GM18868 (cell line): ENCODE results near the gene IGSF22.
"Not testable (repeated sequence)": the region's sequence is repeated elsewhere in the genome, so short reads cannot be mapped to it uniquely, and the experiment has no call there.

Experiments
- ATAC-seq: cut with Tn5 transposase; IDR thresholded peaks from one replicate; pipeline ENCODE4 v1.9.1; 2021; ENCODE audit warnings: mild to moderate bottlenecking, moderate library complexity; ENCODE audit not compliant: unreplicated experiment

IGSF22 gene

DNA sequence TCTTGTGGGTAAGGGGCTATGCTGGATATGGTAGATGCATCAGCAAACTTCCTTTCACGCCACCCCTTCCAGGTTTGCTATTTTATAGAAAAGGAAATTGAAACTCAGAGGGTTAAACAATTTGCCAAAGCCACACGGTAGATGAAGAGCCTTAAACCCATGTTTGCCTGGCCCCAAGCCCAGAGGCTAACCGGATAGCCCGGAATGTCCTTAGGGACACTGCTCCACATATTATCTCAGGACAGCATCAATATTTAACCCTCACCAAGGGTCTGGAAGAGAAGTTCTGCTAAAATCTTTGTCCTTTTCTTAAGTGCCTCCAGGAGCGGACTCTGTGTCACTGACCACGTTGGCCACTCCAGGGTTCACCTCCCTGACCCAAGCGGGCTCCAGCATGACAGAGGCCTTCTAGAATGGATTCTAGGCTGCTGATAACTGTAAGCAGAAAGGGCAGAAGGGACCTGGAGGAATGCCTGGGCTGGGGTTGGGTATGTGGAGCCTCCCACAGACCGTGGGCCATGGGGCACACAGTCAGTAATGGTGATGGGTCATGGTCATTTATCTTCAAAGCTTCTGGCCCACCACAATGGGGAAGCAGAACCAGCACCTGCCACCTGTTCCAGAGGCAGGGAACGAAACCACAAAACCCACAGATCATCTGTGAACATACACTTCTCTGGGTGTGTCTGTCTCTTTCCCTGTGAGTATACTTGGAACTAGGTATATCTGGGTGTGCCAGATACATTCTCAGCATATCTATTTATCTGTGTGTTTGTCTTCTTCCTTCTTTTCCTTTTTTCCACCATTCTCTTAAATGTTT, 32.8 kb downstream of the IGSF22 start:
- no peak for ATAC-seq

DNA sequence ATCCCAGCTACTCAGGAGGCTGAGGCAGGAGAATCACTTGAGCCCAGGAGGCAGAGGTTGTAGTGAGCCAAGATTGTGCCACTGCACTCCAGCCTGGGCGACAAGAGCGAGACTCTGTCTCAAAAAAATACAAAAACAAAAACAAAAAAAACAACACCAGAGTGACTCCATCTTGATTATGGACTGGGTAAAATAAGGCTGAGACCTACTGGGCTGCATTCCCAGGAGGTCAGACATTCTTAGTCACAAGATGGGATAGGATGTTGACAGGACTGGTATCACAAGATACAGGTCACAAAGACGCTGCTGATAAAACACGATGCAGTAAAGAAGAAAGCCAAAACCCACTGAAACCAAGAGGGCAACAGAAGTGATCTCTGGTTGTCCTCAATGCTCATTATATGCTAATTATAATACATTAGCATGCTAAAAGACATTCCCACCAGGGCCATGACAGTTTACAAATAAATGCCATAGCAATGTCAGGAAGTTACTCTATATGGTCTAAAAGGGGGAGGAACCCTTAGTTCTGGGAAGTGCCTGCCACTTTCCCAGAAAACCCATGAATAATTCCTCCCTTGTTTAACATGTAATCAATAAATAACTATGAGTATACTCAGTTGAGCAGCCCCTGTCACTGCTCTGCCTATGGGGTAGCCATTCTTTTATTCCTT, 34.4 kb downstream of the IGSF22 start:
- ATAC-seq = not testable (repeated sequence)

- ATAC-seq = no peak
Observed at GRCh38 chr11:18684267-18684666, 41.7 kb downstream of the IGSF22 start.

- ATAC-seq = no peak
Observed at GRCh38 chr11:18682466-18682865, 43.5 kb downstream of the IGSF22 start.

DNA sequence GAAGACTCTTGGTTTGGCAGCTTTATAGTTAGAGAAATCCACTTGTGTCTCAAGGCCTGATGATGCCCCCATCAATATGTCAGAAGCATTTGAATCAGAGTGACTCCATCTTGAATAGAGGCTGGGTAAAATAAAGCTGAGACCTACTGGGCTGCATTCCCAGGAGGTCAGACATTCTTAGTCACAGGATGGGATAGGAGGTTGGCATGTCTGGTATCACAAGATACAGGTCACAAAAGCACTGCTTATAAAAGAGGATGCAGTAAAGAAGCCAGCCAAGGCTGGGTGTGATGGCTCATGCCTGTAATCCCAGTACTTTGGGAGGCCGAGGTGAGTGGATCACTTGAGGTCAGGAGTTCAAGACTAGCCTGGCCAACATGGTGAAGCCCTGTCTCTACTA, 44.0 kb downstream of the IGSF22 start:
- ATAC-seq = not testable (repeated sequence)

DNA sequence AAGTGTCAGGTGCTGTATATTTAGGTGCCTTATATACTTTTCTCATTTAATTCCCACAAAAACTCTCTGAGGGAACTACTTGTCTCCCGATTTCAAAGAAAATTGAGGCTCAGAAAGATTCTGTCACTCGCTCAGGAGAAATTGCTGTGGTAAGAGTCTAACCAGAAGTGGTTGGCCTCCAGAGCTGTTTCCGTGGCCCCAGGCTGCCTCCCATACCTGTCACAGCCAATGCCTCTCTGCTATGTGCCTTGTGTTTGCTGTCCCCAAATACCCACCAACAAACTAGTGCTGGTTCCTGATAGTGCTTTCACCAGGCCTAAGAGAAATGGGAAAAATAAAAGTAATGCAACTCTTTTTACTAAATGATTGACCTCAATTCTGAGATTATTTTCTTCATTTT, 48.4 kb downstream of the IGSF22 start:
- no peak for ATAC-seq

DNA sequence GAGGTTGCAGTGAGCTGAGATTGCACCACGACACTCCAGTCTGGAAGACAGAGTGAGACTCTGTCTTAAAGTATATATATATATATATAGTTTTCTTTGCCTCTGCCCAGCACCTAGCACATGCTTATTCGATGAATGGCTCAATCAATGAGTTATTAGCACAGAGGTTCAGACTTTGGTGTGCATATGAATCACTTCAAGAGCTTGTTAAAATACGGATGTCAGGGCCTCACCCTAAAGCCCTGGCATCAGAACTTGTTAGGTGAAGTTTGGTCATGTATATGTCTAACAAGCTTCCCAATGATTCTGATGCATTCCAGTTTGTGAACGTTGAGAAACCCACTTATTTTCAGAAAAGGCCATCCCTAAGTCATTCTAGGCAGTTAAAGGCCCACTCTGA, 49.2 kb downstream of the IGSF22 start:
- ATAC-seq = no peak

GRCh38 chr11:18672209-18672608, 53.8 kb downstream of the IGSF22 start:
- not testable (repeated sequence) for ATAC-seq

DNA sequence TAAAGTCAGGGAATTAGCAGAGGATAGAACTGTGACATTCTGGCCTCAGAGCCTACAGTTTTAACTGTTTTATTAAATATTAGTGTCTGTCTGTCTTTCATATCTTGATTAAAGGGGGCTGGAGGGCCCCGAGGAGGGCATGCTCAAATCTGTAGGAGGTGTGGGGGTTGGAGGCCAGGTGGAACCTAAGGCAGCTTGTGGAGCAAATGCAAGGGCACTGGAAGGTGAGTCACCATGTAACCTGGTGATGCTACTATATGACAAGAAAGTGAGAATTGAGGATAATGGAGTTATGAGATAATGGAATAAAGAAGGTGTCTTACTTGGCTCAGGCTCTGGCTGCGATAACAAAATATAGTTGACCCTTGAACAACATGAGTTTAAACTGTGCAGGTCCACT, 54.7 kb downstream of the IGSF22 start:
- ATAC-seq = no peak

- ATAC-seq = no peak
Observed at GRCh38 chr11:18669711-18670110, 56.3 kb downstream of the IGSF22 start.

- ATAC-seq = no peak
Observed at GRCh38 chr11:18669219-18669596, 56.8 kb downstream of the IGSF22 start.

DNA sequence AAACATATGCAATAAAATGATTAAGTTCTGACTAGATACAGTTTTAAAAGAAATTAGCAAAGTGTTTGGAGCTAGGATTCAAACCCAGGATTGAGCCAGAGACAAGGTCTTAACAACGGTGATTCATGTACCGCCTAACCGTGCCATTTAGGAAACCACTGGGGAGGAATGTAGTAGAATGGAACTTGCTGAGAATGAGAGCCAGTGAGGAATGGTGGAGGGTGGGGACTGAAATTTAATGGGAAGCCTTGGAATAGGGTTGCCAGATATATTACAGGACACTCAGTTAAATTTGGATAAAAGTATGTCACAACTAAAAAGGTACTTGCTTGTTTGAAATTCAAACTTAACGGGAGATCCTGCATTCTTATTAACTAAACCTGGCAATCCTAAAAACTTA, 57.9 kb downstream of the IGSF22 start:
- ATAC-seq = no peak

DNA sequence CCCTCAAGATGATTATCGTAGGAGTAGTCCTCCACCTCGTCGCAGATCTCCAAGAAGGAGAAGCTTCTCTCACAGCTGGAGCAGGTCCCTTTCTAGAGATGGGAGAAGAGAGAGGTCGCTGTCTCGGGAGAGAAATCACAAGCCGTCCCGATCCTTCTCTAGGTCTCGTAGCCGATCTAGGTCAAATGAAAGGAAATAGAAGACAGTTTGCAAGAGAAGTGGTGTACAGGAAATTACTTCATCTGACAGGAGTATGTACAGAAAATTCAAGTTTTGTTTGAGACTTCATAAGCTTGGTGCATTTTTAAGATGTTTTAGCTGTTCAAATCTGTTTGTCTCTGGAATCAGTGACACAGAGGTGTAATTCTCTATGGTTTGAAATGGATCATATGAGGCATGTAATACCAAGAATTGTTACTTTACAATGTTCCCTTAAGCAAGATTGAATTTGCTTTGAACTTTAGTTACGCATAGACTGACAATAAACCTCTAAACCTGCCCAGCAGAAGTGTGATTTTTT, 60.6 kb downstream of the IGSF22 start:
- not testable (repeated sequence) for ATAC-seq

GRCh38 chr11:18657673-18658072, 68.3 kb downstream of the IGSF22 start:
- ATAC-seq = no peak
